HG03139 (cell line): ENCODE measurements around the gene GAS7.
A peak's percentile ranks its signal among the peaks of the same experiment; 100 is the strongest.
"Not testable (repeated sequence)": the region's sequence is repeated elsewhere in the genome, so short reads cannot be mapped to it uniquely, and the experiment has no call there.

Experiments used
- ATAC-seq: cut with Tn5 transposase; IDR thresholded peaks from one replicate; pipeline ENCODE4 v1.9.1; 2021; ENCODE audit not compliant: unreplicated experiment

The GAS7 gene

GRCh38 chr17:10081571-10082169, 116.7 kb downstream of the GAS7 start:
- no peak for ATAC-seq

DNA sequence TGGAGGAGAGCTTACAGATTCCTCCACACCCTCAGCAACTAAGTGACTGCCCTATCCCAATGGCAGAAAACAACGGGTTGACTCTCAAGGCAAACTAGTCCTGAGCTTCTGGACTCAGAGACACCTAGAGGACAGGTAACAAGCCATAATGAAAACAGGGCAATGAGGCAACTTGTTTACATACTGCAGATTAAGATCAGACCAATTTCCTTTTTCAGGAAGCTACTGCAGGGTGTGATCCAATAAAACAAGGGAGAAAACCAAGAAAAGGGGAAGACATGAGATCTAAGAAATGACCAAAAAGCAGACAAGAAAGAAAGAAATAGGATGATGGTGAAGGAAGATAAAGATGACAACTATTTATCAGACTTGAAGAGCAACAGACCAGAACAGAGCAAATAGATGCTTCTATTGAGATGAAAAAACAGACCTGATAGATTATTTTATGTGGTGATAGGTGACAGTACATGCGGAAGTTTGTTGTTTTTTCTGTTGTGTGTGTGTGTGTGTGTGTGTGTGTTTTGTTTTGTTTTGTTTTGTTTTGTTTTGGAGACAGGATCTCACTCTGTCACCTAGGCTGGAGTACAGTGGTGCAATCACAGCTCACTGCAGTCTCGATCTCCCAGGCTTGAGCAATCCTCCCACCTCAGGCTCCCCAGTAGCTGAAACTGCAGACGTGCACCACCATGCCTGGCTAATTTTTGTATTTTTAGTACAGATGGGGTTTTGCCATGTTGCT, 120.7 kb downstream of the GAS7 start:
- ATAC-seq = no peak

- no peak for ATAC-seq
Observed at GRCh38 chr17:10075919-10076318, 122.5 kb downstream of the GAS7 start.

DNA sequence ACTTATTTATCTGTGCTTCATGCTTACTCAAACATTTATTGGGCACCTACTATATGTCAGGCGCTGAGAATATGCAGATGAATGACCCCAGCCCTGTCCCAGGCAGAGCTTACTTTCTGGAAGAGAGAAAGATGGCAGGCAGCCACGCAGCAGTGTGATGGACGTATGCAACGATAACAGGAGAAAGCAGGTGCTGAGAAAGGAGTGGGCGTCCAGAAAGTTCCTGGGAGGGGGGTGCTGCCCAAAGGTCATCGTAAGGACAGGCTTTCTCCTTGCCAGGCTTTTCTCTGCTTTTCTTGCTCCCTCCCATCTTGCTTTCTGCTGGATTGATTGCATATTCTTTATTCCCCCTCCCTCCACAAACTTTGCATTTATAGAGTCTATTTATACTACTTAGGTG, 124.5 kb downstream of the GAS7 start:
- ATAC-seq = no peak

- no peak for ATAC-seq
Observed at GRCh38 chr17:10072556-10073425, 125.6 kb downstream of the GAS7 start.

DNA sequence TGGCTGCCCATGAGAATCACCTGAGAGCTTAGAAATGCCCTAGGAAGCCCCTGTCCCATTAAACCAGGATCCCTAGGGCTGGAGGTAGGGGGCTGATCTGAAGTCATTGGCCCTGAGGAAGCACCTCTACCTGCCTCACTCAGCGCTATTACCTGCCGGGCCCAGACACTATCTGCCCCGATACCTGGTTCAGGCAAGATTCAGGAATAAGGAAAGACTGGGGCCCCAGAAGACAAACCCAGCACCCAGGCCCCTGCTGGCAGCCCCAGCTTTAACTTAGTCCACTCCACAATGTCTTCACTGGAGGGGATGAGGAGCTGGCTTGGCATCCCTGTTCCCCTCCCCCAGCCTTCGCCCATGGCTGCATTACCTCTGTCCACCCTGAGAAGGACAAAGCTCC, 126.3 kb downstream of the GAS7 start:
- no peak for ATAC-seq

- no peak for ATAC-seq
Observed at GRCh38 chr17:10071141-10071540, 127.3 kb downstream of the GAS7 start.

DNA sequence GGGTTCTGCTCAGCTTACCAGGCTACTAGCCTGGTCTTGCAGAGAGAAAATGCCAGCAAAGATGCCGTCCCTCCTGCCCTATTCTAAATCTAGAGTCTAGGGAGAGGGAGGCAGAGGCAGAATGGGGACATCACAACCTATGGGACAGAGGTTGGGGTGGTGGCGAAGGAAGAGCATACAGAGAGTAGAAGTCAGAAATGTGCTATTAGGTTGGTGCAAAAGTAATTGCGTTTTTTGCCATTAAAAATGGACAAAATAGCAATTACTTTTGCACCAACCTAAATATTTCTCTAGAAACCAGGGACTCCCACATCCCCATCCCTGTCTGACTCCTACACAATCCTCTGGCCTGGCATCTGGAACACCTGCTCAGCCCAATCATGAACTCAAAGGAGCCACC, 127.7 kb downstream of the GAS7 start:
- no peak for ATAC-seq

DNA sequence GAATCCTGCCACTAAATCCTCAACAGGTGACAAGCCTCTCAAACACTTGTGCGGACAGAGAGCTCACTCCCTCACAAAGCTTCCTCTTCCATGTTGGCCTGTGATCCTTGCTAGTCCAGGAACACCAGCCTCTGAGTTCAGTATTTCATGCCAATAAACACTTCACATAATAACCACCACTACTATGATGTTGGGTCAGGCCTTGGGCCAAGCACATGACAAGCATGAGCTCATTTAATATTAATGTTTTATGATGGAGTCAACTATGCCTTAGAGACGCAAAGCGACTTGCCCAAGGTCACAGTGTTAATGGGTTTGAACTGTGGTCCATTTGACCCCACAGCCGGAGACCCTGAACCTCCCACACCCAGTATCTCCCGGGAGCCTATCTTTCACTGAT, 129.1 kb downstream of the GAS7 start:
- no peak for ATAC-seq

GRCh38 chr17:10067446-10068143, 130.8 kb downstream of the GAS7 start:
- no peak for ATAC-seq

DNA sequence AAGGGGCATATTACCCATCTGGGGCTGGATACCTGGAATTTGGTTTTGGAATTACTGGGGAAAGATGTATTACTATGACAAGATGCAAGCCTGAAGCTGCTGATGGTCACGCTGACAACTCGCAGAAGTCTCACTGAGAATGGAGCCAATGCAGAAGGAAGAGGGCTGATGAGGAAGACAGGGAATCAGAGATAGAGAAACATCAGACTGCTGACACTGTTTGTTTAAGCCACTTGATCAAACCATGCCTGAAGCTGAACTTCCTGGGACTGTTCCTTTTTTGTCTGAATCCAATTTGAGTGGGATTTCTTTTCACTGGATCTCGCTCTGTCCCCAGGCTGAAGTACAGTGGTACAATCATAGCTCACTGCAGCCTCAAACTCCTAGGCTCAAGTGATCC, 133.9 kb downstream of the GAS7 start:
- no peak for ATAC-seq

DNA sequence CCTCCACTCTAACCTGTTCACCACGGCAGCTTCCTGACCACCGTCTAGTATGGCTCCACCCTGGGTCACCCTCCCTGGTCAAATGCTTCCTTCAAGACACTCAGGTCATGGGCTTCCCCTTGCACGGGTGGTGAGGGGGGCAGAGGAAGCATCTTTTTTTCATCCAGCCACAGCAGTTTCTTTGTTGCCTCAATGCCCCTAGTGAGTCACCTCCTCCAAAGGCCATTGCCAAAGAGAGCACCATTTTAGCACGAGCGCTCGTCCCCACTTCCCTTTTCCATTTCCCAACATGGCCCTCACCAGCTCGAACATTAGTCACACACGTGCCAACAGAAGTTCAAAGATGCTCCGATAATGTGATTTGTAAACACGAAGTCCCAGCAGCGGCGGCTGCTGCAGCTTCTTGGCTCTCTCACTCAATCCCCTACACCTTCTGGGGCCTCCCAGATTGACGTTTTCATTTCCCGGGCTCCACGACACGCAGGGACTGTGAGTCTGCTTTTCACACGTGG, 134.6 kb downstream of the GAS7 start:
- ATAC-seq = no peak

GRCh38 chr17:10062691-10063385, 135.6 kb downstream of the GAS7 start:
- ATAC-seq = no peak

- ATAC-seq = no peak
Observed at GRCh38 chr17:10061111-10061845, 137.1 kb downstream of the GAS7 start.

DNA sequence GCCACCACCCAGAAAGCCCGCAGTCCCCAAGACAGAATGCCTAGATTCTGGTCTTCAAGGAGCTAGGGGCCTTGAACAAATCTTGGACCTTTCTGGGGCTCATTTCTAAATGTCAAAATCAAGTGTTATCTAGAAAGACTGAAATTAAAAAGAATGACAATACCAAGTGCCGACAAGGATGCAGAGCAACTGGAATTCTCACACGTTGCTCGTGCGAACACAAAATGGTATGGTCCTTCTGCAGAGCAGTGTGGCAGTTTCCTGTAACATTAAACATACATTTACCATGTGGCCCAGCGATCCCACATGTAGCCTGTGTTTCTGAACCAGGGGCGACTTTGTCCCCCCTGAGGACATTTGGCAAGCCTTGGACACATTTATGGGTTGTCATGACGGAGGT, 137.9 kb downstream of the GAS7 start:
- no peak for ATAC-seq

DNA sequence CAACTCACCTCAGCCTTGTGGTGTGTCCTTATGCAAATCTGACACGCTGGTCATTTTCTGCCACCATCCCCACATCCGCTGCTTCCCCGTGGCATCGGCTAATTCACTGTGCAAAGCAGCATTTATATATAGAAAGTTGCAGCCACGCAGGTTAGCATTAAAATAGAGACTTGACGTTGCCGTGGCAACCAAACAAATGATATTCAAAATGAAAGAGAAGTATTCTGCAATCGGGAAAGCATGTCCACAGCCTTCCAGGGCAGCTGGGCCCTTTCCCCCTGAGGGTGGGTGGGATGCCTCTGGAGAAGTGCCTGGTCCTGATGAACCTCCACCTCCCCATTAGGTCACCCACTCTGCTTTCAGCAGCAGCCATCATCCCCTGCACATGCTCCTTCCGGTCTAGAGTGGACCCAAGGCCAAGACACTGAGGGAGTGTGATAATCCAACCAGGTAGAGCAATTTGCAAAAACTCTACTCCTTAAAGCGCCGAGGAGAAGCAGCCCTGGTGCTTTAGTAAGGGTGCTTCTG, 138.7 kb downstream of the GAS7 start:
- peak; percentile 73 for ATAC-seq

GRCh38 chr17:10058921-10059683, 139.3 kb downstream of the GAS7 start:
- ATAC-seq = no peak

DNA sequence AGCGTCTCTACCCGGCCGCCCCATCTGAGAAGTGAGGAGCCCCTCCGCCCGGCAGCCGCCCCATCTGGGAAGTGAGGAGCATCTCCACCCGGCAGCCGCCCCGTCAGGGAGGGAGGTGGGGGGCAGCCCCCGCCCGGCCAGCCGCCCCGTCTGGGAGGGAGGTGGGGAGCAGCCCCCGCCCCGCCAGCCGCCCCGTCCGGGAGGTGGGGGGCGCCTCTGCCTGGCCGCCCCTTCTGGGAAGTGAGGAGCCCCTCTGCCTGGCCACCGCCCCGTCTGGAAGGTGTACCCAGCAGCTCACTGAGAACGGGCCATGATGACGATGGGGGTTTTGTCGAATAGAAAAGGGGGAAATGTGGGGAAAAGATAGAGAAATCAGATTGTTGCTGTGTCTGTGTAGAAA, 140.9 kb downstream of the GAS7 start:
- ATAC-seq = not testable (repeated sequence)
